ENCODE data around the gene TPD52L2. TPM values are rescaled to one million over a fixed set of nuclear protein-coding genes. Genes with fewer than 3 reads are reported as not detected.

The TPD52L2 gene
- total RNA-seq, 1 experiment from 2014 or later = 175 TPM

DNA sequence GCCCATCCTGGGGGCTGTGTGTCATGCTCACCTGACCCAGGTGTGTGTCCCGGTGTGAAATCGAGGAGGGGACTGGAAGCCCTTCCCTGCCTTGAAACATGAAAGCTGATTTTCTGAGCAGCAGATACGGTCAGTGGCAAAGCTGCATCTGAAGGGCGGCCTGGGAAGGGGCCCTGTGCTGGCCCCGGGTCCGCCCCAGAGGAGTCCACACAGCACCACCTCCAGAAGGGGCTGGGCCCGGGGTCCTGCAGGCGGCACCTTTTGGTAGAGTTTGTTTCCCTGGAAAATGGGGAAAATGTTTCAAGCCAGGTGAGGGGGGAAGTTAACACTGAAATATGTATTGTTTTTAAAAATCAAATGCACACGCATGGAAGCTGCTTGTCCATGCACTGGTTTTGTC is 70.4 kb downstream of the TPD52L2 start:
- H3K4me1 Mint-ChIP-seq (ENCODE audit: insufficient read depth, unreplicated experiment) = no peaks in the 10 kb centered on the region
- peaks cover 65% of the 10 kb centered on the region for H3K36me3 Mint-ChIP-seq (ENCODE audit: insufficient read depth, unreplicated experiment)
- H3K27ac Mint-ChIP-seq (ENCODE audit: low read depth, unreplicated experiment) = no peak overlapping the region
- H3K27me3 Mint-ChIP-seq (ENCODE audit: insufficient read depth, unreplicated experiment) = no peaks in the 10 kb centered on the region
- DNase-seq (ENCODE audit: unreplicated experiment) = no peak
- intact Hi-C loops (cut with micrococcal nuclease) = no loop called here
- no TSS peak for BruUV-seq (replicated peaks)
- H3K4me3 Mint-ChIP-seq (ENCODE audit: unreplicated experiment) = no peak overlapping the region
- H3K9me3 Mint-ChIP-seq (ENCODE audit: unreplicated experiment) = no peaks in the 10 kb centered on the region
- TF ChIP-seq, protein P1, sequence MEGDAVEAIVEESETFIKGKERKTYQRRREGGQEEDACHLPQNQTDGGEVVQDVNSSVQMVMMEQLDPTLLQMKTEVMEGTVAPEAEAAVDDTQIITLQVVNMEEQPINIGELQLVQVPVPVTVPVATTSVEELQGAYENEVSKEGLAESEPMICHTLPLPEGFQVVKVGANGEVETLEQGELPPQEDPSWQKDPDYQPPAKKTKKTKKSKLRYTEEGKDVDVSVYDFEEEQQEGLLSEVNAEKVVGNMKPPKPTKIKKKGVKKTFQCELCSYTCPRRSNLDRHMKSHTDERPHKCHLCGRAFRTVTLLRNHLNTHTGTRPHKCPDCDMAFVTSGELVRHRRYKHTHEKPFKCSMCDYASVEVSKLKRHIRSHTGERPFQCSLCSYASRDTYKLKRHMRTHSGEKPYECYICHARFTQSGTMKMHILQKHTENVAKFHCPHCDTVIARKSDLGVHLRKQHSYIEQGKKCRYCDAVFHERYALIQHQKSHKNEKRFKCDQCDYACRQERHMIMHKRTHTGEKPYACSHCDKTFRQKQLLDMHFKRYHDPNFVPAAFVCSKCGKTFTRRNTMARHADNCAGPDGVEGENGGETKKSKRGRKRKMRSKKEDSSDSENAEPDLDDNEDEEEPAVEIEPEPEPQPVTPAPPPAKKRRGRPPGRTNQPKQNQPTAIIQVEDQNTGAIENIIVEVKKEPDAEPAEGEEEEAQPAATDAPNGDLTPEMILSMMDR (IDR thresholded peaks at IDR 0.05; ENCODE audit: unreplicated experiment) = no peak
- POLR2A ChIA-PET = interaction anchor here (0.6 to 0.7 kb wide), 2 partner anchors 65 to 168 kb away, joined by 3 read pairs; no protein-coding TSS in a partner anchor
- CTCF ChIA-PET = interaction anchor here (0.6 to 1.5 kb wide), 2 partner anchors 24 to 148 kb away, joined by 3 read pairs; no protein-coding TSS in a partner anchor

DNA sequence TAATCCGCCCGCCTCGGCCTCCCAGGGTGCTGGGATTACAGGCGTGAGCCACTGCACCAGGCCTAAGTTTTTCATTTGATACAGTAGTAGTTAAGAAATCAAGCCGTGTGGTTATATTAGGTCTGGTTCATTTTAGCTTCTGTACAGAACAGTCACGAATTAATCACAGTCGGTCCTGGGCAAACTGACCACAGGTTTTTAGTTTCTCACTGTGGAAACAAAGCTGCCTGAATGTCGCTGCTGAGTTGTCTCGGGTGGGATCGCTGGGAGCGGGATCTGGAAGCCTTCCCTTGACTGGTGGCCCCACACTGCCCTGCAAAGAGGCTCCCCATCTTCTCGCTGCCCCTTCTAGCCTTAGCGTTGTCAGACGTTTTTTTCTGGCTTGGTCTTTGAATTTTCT is 72.5 kb downstream of the TPD52L2 start:
- no peaks in the 10 kb centered on the region for H3K4me1 Mint-ChIP-seq (ENCODE audit: insufficient read depth, unreplicated experiment)
- no peaks in the 10 kb centered on the region for H3K9me3 Mint-ChIP-seq (ENCODE audit: unreplicated experiment)
- no peaks in the 10 kb centered on the region for H3K27me3 Mint-ChIP-seq (ENCODE audit: insufficient read depth, unreplicated experiment)
- DNase-seq (ENCODE audit: unreplicated experiment) = no peak
- peaks cover 58% of the 10 kb centered on the region for H3K36me3 Mint-ChIP-seq (ENCODE audit: insufficient read depth, unreplicated experiment)
- ChIA-PET CTCF (interaction anchor here (0.7 to 2.3 kb wide), 3 partner anchors 19 to 148 kb away, joined by 3 to 11 read pairs (median 4); no protein-coding TSS in a partner anchor), POLR2A (interaction anchor here (0.6 kb wide), 1 partner anchor 400 kb away, joined by 3 read pairs; no protein-coding TSS in a partner anchor)
- intact Hi-C loops (cut with micrococcal nuclease) = no loop called here
- no peak overlapping the region for H3K4me3 Mint-ChIP-seq (ENCODE audit: unreplicated experiment)
- H3K27ac Mint-ChIP-seq (ENCODE audit: low read depth, unreplicated experiment) = no peak overlapping the region
- TF ChIP-seq, protein P1 (IDR thresholded peaks at IDR 0.05; ENCODE audit: unreplicated experiment) = no peak
- BruUV-seq (replicated peaks) = no TSS peak

DNA sequence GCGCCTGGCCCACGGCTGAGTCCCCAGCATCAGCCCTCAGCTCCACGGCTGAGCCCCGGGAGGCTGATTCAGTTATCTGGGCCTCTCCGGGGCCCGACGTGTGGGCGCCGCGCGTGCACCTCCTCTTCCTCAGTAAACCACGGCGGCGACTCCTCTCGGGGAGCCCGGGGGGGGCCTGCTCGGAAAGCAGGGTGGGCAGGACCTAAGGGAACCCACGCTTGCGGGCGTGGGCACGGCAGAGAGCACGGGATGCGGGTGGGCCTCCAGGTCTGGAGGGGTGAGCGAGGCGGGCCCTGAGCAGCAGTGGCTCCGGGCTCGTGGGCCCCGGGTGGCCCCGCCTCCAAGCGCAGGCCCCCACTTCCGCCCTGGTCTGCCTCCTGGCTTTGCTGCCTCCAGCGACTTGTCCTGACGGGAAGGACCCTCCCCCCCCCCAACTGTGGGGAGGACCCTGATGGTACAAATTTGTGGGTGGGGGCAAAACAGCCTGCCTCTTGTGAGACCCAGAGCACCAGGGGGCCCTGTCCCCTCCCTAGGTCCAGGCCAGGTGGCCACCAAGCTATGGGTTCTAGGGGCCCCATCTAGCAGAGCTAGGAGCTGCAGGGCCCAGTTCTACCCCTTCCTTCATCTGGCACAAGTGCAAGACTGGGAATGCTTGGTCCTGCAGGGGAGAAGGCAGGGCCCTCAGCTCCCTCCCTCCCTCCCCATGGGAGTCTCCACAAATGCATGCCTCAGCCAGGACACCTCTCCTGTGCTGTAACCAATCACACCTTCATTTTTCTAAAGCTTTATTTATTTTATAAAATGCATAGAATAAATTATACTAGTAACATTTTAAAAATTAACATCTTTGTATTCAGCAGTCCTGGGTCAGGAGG is 74.2 kb downstream of the TPD52L2 start:
- no TSS peak for BruUV-seq (replicated peaks)
- no peak for DNase-seq (ENCODE audit: unreplicated experiment)
- no peak overlapping the region for H3K4me3 Mint-ChIP-seq (ENCODE audit: unreplicated experiment)
- TF ChIP-seq, protein P1 (IDR thresholded peaks at IDR 0.05; ENCODE audit: unreplicated experiment) = no peak
- H3K27me3 Mint-ChIP-seq (ENCODE audit: insufficient read depth, unreplicated experiment) = no peaks in the 10 kb centered on the region
- no peaks in the 10 kb centered on the region for H3K4me1 Mint-ChIP-seq (ENCODE audit: insufficient read depth, unreplicated experiment)
- peaks cover 66% of the 10 kb centered on the region for H3K36me3 Mint-ChIP-seq (ENCODE audit: insufficient read depth, unreplicated experiment)
- POLR2A ChIA-PET = interaction anchor here (0.6 to 0.8 kb wide), 3 partner anchors 17 to 164 kb away, joined by 3 read pairs; partner anchors contain the start of gene UCKL1
- CTCF ChIA-PET = no interaction called here
- no peaks in the 10 kb centered on the region for H3K9me3 Mint-ChIP-seq (ENCODE audit: unreplicated experiment)
- intact Hi-C loops (cut with micrococcal nuclease) = no loop called here
- H3K27ac Mint-ChIP-seq (ENCODE audit: low read depth, unreplicated experiment) = no peak overlapping the region

DNA sequence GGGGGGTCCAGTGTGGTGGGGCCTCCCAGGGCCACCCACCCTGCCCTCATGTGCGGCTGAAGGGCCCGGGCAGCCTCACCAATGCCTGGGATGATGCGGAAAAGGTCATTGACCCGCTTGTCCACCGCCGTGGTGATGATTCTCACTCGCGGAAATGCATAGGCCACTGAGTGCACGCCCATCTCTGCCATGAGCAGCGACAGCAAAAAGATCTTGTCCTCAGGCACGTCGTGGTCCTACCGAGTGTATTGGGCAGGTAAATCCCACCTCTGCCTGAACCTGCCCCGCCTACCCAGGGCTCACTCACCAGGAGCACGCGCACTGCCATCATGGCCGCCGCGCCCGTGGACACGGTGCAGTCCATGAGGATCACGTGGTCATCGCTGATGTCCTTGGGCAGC is 75.0 kb downstream of the TPD52L2 start:
- CTCF ChIA-PET = no interaction called here
- Mint-ChIP-seq H3K9me3 (ENCODE audit: unreplicated experiment) (no peaks in the 10 kb centered on the region), H3K27ac (ENCODE audit: low read depth, unreplicated experiment) (no peak overlapping the region), H3K4me3 (ENCODE audit: unreplicated experiment) (no peak overlapping the region), H3K27me3 (ENCODE audit: insufficient read depth, unreplicated experiment) (no peaks in the 10 kb centered on the region), H3K4me1 (ENCODE audit: insufficient read depth, unreplicated experiment) (no peaks in the 10 kb centered on the region), H3K36me3 (ENCODE audit: insufficient read depth, unreplicated experiment) (peaks cover 66% of the 10 kb centered on the region)
- DNase-seq (ENCODE audit: unreplicated experiment) = no peak
- intact Hi-C loops (cut with micrococcal nuclease) = no loop called here
- BruUV-seq (replicated peaks) = TSS peak; percentile 72
- TF ChIP-seq, protein P1 (IDR thresholded peaks at IDR 0.05; ENCODE audit: unreplicated experiment) = no peak
- POLR2A ChIA-PET = interaction anchor here (0.6 to 0.9 kb wide), 4 partner anchors 16 to 359 kb away, joined by 3 to 5 read pairs (median 3); partner anchors contain the start of genes TPD52L2 and UCKL1
